Measurements from ENCODE around the gene SLC26A11.
"Not testable (repeated sequence)": the region's sequence is repeated elsewhere in the genome, so short reads cannot be mapped to it uniquely, and the experiment has no call there.

The SLC26A11 gene

GRCh38 chr17:80294210-80294609 is 74.0 kb downstream of the SLC26A11 start:
- H3K4me3 ChIP-seq (ENCODE audit: low read depth, low read length) = no peak overlapping the region
- DNase-seq (ENCODE audit: low read depth) = no peak

GRCh38 chr17:80294653-80295052 is 74.4 kb downstream of the SLC26A11 start:
- no peak for DNase-seq (ENCODE audit: low read depth)
- no peak overlapping the region for H3K4me3 ChIP-seq (ENCODE audit: low read depth, low read length)

- DNase-seq (ENCODE audit: low read depth) = no peak
- no peak overlapping the region for H3K4me3 ChIP-seq (ENCODE audit: low read depth, low read length)
Observed at GRCh38 chr17:80295146-80295545, 74.9 kb downstream of the SLC26A11 start.

GRCh38 chr17:80295559-80295958 is 75.3 kb downstream of the SLC26A11 start:
- H3K4me3 ChIP-seq (ENCODE audit: low read depth, low read length) = no peak overlapping the region
- no peak for DNase-seq (ENCODE audit: low read depth)

- H3K4me3 ChIP-seq (ENCODE audit: low read depth, low read length) = no peak overlapping the region
- no peak for DNase-seq (ENCODE audit: low read depth)
Observed at GRCh38 chr17:80296221-80296620, 76.0 kb downstream of the SLC26A11 start.

GRCh38 chr17:80297996-80298560 is 77.9 kb downstream of the SLC26A11 start:
- H3K4me3 ChIP-seq (ENCODE audit: low read depth, low read length) = no peak overlapping the region
- no peak for DNase-seq (ENCODE audit: low read depth)

- not testable (repeated sequence) for H3K4me3 ChIP-seq (ENCODE audit: low read depth, low read length); DNase-seq (ENCODE audit: low read depth)
Observed at GRCh38 chr17:80299350-80300100, 79.3 kb downstream of the SLC26A11 start.

GRCh38 chr17:80300756-80301155 is 80.5 kb downstream of the SLC26A11 start:
- H3K4me3 ChIP-seq (ENCODE audit: low read depth, low read length); DNase-seq (ENCODE audit: low read depth): not testable (repeated sequence)

Measured in skeletal muscle cell (primary cell).